ENCODE results near the gene LRMDA.
"Not testable (repeated sequence)": the region's sequence is repeated elsewhere in the genome, so short reads cannot be mapped to it uniquely, and the experiment has no call there.

LRMDA gene

DNA sequence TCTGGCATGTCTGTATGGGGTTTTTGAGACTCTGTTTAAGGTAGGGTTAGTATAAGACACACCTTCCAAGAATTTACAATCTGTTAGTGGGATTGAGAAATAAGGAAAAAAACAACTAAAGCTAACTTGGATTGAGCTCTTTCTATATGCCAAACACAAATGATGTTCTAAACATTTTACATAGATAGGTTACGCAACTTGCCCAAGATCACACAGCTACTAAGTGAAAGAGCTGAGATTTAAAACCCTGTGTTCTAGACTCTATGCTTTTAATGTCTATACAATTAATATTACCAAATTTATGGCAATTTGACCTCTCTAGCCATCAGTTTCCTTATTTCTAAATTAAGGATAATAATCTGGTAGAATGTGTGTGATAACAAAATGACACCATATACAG is 1056.2 kb downstream of the LRMDA start:
- no peak overlapping the region for H3K4me3 ChIP-seq (ENCODE audit: low read depth, low read length)

DNA sequence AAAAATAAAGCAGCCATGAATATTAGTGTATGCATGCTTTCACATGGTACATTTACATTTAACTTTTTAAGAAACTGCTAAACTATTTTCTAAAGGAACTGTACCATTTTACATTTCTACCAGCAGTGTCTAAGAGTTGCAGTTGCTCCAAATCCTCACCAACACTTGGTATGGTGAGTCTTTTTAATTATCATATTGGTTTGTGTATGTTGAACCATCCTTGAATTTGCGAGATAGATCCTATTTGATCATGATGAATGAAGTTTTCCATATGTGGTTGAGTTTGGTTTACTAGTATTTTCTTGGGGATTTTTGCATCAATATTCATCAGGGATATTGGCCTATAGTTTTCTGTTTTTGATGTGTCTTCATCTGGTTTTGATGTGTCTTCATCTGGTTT is 1057.2 kb downstream of the LRMDA start:
- H3K4me3 ChIP-seq (ENCODE audit: low read depth, low read length), result no peak overlapping the region

DNA sequence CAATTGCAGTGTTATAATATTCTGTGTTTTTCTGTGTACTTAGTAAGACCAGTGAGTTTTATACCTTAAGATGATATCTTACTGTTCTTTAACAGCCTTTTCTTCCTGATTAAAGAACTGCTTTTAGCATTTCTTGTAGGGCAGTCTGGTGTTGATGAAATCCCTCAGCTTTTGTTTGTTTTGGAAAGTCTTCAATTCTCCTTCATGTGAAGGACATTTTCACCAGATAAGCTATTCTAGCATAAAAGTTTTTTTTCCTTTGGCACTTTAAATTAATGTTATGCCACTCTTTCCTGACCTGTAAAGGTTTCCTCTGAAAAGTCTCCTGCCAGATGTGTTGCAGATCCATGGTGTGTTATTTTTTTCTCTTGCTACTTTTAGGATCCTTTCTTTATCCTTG is 1059.8 kb downstream of the LRMDA start:
- H3K4me3 ChIP-seq (ENCODE audit: low read depth, low read length), result no peak overlapping the region

DNA sequence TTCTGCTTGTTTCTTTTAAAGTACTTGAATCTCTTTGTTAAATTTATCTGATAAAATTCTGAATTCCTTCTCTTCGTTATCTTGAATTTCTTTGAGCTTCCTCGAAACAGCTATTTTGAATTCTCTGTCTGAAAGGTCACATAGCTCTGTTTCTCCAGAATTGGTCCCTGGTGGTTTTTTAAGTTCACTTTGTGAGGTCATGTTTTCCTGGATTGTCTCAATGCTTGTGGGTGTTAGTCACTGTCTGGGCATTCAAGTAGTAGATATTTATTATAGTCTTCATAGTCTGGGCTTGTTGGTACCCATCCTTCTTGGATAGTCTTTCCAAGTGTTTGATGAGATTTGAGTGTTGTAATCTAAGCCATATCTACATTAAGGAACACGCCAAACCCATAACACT is 1060.6 kb downstream of the LRMDA start:
- no peak overlapping the region for H3K4me3 ChIP-seq (ENCODE audit: low read depth, low read length)

DNA sequence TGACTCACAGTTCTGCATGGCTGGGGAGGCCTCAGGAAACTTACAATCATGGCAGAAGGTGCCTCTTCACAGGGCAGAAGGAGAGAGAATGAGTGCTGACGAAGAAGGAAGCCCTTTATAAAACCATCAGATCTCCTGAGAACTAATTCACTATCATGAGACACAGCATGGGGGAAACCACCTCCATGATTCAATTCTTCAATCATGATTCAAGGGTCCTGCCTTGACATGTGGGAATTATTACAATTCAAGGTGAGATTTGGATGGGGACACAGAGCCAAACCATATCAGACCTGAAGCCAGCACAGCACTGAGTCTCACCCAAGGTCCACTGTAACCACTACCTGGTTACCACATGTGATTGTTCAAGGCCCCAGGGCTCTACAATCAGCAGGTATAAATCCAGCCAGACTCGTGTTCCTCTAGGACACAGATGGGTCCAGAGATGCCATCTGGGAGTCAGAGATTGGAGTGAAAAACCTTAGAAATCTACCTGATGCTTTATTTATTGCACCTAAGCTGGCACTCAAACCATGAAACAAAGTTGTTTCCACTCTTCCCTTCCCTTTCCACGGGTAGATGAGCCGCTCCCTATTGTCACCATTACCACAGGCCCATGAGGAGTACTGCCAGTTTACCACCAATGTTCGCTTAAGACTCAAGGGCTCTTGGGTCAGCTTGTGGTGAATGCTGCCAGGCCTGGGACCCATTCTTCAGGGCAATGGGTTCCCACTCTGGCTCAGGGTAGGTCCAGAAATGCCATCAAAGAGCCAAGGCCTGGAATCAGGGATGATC is 1061.5 kb downstream of the LRMDA start:
- H3K4me3 ChIP-seq (ENCODE audit: low read depth, low read length), result no peak overlapping the region

DNA sequence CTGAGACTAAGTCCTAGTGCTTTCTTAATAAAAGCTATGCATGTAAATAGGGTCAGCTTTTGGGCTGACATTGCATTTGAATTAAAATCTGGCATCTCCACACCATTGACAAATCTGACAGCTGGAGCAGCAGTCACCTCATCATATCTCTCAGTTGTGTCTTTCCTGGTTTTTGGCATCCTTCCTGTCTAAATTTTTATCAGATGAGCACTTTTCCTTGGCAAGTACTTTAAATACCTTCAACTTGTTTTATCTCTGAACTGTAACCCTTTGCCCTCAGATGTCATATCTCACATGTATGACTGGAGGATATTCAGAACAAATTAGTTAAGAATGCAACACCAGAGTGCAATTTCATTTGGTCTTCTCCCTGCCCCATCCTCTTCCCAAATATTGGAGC is 1066.2 kb downstream of the LRMDA start:
- H3K4me3 ChIP-seq (ENCODE audit: low read depth, low read length), result no peak overlapping the region

DNA sequence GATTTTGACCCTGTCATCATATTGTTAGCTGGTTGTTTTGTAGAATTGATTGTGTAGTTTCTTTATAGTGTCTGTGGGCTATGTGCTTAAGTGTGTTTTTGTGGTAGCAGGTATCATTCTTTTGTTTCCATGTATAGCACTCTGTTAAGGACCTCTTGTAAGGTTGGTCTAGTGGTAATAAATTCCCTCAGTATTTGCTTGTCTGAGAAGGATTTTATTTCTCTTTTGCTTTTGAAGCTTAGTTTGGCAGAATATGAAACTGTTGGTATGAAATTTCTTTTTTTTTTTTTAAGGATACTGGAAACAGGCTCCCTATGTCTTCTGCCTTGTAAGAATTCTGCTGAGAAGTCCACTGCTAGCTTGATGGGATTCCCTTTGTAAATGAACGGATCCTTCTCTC is 1073.4 kb downstream of the LRMDA start:
- no peak overlapping the region for H3K4me3 ChIP-seq (ENCODE audit: low read depth, low read length)

DNA sequence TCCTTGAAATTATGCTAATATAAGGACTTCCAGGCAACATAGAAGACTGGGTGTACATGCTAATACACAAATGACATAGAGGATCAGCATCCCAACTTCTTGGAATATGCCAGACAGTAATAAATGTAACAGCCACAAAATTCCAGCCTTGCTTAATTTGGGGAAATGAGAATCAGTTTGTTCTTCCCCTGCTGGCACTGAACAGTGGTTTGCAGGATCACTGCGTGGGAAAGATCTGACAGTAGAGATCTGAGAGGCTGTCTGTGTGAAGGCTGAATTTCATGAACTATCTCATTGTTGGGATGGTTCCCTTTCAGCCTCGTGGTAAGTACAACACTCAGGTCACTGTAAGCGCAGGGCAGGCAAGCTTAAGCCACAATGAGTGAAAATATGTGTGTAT is 1078.0 kb downstream of the LRMDA start:
- H3K4me3 ChIP-seq (ENCODE audit: low read depth, low read length), result no peak overlapping the region

DNA sequence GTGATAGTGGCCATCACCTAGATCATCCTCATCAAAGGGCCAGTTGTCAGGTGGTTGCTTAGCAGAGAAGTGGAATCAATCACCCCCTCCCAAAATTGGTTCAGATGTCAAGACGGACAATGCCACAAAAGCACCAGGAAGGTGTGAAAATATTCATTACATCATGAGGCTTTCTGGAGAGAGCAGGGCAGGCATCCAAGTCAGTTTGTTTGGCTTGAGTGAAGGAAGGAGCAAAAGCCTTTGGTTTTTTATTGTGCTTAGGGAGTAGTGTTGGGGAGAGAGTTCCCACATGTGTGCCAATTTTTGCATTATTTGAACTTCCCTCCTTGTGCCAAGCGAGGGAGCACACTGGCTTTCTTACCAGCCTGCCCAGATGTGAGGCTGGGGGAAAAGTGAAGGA is 1082.9 kb downstream of the LRMDA start:
- H3K4me3 ChIP-seq (ENCODE audit: low read depth, low read length), result no peak overlapping the region

DNA sequence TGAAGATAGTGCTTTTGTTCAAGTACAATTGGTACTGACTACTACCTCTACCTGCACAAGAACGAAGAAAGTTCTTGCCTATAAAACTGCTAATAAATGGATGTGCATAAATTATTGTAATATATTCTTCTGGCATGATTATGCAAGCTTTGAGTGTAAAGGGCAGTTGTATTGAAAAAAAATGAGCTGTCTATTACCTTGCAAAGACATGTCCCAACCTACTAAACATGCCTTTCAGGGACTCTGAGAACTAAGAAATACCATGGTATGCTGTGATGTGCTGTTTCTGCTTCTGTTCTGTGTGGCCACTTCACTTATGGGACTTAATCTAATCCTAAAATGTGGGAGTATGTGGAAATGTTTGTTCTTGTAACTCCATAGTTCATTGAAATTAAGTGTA is 1083.4 kb downstream of the LRMDA start:
- no peak overlapping the region for H3K4me3 ChIP-seq (ENCODE audit: low read depth, low read length)

DNA sequence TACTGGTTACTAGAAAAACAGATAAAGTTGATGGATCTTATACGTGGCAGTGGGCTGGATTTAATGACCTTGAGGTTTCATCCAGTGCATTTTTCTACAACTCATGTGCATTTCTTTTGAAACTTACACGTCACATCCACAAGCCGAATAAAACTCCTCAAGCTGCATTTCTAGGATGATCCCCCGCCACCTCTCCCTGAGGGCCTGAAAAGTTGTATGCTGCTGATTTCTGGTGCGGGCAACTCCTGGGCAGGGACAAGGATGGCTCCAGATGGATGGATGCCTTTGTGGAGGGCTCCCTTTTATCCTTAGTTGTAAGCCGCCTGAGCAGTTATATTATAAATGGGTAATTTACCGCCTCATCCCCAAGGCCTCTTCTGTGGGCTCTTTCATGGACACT is 1091.1 kb downstream of the LRMDA start:
- H3K4me3 ChIP-seq (ENCODE audit: low read depth, low read length), result no peak overlapping the region

DNA sequence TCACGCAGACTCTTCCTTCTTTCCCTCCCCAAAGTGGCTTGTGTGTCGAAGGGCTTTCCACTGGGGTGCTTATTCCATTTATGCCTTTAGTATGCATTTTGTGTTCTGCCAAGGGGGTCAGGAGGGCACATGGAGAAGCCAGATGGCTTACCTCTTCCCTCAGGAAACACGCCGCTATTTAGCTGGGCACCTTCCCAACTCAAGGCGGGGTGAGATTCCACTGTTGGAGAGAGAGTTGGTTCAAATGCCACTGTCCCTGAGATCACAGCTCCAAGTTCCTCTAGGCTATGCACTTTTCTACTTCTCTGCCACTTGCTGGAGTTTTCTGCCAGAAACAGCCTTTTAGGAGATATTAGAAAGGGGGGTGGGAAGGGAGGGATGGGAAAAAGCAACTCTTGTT is 1091.8 kb downstream of the LRMDA start:
- no peak overlapping the region for H3K4me3 ChIP-seq (ENCODE audit: low read depth, low read length)

DNA sequence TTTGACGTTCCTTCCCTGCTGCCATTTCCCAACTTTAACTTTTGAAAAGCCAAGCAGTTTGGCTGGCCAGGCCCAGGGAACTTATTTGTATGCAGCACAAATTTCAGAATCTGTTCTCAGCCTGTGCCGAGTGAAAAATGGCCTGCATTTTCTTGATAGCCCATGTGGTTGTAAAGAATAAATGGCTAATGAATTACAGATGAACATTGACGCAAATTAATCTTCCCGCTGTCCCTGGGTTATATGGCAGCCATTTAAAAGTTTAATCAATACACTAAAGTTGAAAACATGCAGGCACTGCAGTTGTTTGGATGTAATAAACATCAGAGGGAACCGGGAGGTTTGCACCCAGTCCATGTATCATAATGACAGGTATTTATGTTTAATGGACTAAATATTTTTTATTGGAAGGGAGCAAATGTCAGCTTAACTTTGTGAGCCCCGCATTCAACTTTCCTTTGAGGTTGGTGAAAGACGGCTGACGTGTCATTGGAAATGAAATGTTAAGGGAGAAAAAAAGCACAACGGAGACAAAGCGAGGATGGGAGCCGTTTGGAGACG is 1092.4 kb downstream of the LRMDA start:
- no peak overlapping the region for H3K4me3 ChIP-seq (ENCODE audit: low read depth, low read length)

DNA sequence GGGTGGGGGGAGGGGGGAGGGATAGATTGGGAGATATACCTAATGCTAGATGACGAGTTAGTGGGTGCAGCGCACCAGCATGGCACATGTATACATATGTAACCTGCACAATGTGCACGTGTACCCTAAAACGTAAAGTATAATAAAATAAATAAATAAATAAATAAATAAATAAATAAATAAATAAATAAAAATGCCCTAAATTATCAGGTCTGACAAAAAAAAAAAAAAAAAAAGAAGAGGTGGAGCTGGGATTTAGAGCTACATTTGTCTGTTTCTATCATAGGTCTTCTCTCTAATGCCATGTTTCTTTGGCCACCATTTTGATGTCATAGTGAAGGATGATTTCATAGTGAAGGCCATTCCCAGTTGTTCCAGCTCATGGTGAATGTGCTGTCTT is 1095.4 kb downstream of the LRMDA start:
- H3K4me3 ChIP-seq (ENCODE audit: low read depth, low read length), result not testable (repeated sequence)

DNA sequence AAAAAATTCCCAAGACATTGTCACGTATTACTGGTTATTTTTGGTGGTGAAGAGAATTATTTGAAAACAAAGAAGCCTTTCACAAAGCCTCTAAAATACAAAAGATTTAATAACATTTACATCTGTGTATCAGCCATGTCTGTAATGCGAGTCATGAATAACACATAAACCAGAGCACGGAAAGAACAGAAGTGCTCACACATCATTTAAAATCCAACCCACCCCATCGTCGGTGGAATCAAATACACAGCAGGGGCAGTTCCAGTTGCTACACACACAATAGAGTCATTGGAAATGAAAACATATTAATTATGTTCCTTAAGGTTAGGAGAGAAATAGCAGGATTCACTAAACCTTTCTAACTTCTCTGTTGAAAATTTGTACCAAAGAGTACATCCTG is 1108.9 kb downstream of the LRMDA start:
- H3K4me3 ChIP-seq (ENCODE audit: low read depth, low read length), result no peak overlapping the region

DNA sequence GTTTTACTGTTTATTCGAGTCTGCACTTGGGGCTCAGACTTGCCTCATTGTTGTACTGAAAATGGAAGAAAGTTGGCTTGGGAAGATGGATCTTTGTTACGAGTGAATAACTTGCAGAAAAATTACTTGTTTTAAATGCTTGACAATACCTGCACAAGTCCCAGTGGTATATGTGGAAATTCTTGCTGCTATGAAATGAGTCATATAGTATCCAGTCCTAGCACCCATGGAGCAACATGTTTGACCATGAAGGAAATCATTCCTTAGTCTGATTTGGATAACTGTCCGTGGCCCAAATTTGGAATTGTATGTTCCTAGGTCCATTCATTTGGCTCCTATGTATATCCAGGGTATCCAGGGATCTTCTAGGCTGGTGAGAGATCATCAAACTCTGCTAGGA is 1109.4 kb downstream of the LRMDA start:
- H3K4me3 ChIP-seq (ENCODE audit: low read depth, low read length), result no peak overlapping the region

DNA sequence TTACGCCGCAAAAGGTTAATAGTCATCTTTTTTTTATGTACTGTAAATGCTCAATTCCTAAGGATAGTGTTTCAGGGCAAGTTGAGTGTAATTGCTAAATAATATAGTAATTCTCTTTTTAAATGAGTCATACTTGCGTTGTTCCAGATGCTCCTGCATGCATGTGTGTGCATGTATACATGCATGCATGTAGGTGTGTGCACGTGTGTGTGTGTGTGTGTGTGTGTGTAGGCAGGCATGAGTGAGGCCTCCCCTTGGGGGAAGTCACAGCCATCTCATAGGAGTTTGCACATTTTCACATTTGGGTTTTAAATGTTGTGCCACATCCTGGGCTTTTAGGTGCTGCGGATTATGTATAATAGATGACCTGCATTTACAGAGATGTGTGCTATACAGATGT is 1110.4 kb downstream of the LRMDA start:
- H3K4me3 ChIP-seq (ENCODE audit: low read depth, low read length), result no peak overlapping the region

DNA sequence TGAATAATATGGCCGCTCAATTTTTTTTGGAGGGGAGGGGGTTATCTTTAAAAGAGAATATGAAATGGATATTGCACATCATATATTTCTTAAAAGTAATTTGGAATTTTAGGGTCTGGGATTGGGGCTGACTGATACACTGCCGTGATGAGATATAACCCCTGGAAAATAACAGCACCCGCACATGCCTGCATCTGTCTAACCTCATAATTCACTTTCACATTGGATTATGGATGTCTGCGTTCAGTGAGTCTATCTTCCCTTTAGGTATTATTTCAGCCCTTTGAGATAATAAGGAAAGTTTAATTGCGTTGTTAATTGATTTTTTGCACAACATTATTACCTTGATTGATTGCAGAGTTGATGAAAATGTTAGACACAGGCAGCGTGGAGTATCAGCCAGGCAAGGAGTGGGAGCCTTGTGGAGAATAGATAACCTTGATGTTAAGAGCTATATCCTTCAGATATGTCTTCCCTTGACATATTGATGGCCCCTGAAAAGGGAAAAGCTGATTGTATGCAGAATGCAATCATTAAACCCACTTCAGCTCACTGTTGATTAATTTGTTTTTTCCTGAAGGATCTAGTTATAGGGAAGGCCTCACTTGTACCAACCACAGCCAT is 1111.0 kb downstream of the LRMDA start:
- no peak overlapping the region for H3K4me3 ChIP-seq (ENCODE audit: low read depth, low read length)

DNA sequence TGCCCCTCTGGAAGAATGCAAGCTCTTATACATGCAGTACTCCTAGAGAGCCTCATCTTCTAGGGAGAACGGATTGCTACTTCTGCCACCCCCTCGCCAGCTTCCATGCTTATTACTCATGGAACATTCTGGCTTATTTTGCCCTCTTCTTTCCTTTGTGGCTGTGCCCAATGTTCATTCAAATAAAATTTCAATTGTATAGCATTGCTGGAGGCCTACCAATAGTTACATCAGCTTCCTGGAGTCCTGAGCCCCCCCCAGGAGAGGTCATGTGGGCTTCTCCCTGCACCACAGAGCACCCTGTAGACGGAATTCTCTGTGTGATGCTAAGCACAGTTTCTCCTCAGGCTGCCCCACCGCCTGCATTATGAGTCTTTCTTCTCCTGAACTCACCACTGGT is 1112.2 kb downstream of the LRMDA start:
- H3K4me3 ChIP-seq (ENCODE audit: low read depth, low read length), result no peak overlapping the region

DNA sequence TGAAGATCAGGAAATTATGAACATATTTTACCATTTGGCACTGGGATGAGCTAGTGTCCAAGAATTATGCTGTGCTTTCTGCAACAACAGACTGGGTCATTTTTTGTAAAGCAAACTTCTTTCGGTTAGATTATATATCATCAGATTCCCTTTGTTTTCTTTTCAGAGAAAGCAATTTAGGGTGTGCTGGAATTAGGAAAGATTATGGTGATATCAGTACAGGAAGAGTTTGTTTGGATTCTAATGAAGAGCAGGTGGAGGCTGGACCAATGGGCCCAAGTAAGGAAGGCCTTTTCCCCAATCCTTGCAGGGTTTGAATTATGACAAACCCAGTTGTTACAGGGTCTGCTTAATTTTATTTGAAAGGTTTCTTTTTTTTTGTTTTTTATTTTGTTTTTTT is 1113.4 kb downstream of the LRMDA start:
- no peak overlapping the region for H3K4me3 ChIP-seq (ENCODE audit: low read depth, low read length)

DNA sequence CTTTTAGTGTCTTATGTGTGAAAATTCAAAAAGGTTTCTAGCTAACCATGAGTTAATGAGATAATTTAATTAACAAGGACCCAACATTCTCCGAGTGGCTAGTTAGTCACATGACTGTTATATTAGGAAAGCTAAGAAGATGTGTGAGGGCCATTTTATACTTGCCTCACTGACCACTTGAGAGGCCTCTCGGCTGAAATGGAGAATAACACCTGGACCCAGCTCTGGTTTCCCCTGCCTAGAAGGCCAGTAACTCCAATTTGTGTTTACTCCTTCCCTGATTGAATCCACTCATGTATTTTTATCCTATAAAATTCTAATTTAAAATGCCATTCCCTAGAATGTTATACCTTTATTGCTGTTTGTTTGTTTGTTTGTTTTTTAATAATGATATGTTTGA is 1115.0 kb downstream of the LRMDA start:
- H3K4me3 ChIP-seq (ENCODE audit: low read depth, low read length), result no peak overlapping the region

DNA sequence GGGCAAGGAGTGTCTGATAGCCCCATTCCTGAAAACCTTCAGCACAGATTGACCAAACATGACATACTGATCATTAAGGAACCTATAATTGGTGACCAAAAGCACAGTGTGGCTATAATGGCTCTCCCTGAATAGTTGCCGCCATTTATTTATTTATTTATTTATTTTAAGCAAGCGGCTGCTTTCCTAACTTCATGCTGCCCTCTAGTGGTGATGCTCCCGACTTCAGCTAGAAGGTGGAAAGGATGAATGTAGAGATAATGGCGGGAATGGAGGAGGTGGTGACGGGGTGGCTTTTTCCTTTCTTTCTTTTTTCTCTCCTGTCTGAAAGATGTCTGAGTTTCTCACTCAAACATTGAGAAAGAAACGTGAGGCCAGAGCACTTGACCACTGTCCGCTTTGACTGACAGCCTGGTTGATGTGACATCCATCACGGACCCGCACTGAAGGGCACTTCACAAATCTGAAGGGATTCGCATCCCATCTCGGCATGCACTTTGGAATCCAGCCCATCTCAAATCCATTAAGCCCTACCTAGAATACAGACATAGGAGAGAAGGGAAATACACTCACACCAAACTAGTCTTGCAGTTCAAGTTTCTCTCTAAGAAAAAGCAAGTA is 1116.0 kb downstream of the LRMDA start:
- H3K4me3 ChIP-seq (ENCODE audit: low read depth, low read length), result no peak overlapping the region
